ENCODE results near the gene ADCY1. TPM values are rescaled to one million over a fixed set of nuclear protein-coding genes. Genes with fewer than 3 reads are reported as not detected.

ADCY1 gene
- total and polyA plus RNA-seq, 3 donors from 2014 or later = 6.6 to 14.1 (median 13.7) TPM

GRCh38 chr7:45598886-45599520 is 24.8 kb downstream of the ADCY1 start:
- Histone ChIP-seq H3K9me3 (no peaks in the 10 kb centered on the region), H3K27me3 (no peaks in the 10 kb centered on the region), H3K4me3 (no peak overlapping the region), H3K36me3 (ENCODE audit: low read depth, missing control alignments) (no peaks in the 10 kb centered on the region), H3K27ac (no peak overlapping the region), H3K4me1 (no peaks in the 10 kb centered on the region)
- TF ChIP-seq CTCF (IDR thresholded peaks at IDR 0.05) (no peak), POLR2A (IDR thresholded peaks at IDR 0.05) (no peak)
- DNase-seq = no peak
- WGBS, 2 donors = 85 to 91% methylated on average over 12 to 14 of the region's 14 CpGs
- intact Hi-C loops (cut with DNase I; ENCODE audit: low total_unique reads) = no loop called here

GRCh38 chr7:45599851-45600706 is 25.9 kb downstream of the ADCY1 start:
- H3K36me3 ChIP-seq (ENCODE audit: low read depth, missing control alignments) = no peaks in the 10 kb centered on the region
- H3K9me3 ChIP-seq = no peaks in the 10 kb centered on the region
- 85 to 93% methylated on average over 9 to 10 of the region's 10 CpGs for WGBS, 2 donors
- intact Hi-C loops (cut with DNase I; ENCODE audit: low total_unique reads) = no loop called here
- no peak for DNase-seq
- H3K4me1 ChIP-seq = no peaks in the 10 kb centered on the region
- H3K4me3 ChIP-seq = no peak overlapping the region
- no peaks in the 10 kb centered on the region for H3K27me3 ChIP-seq
- no peak overlapping the region for H3K27ac ChIP-seq
- no peak for TF ChIP-seq CTCF (IDR thresholded peaks at IDR 0.05)
- TF ChIP-seq POLR2A (IDR thresholded peaks at IDR 0.05) = no peak

- no peak for DNase-seq
- H3K4me1 ChIP-seq = no peaks in the 10 kb centered on the region
- 79 to 91% methylated on average over 3 to 4 of the region's 4 CpGs for WGBS, 2 donors
- no peak for TF ChIP-seq POLR2A (IDR thresholded peaks at IDR 0.05)
- no peak for TF ChIP-seq CTCF (IDR thresholded peaks at IDR 0.05)
- H3K4me3 ChIP-seq = no peak overlapping the region
- H3K27ac ChIP-seq = no peak overlapping the region
- no peaks in the 10 kb centered on the region for H3K9me3 ChIP-seq
- H3K36me3 ChIP-seq (ENCODE audit: low read depth, missing control alignments) = no peaks in the 10 kb centered on the region
- H3K27me3 ChIP-seq = no peaks in the 10 kb centered on the region
- intact Hi-C loops (cut with DNase I; ENCODE audit: low total_unique reads) = no loop called here
These were observed 26.9 kb downstream of the ADCY1 start for GRCh38 chr7:45601094-45601493.

GRCh38 chr7:45601816-45602540 is 27.8 kb downstream of the ADCY1 start:
- intact Hi-C loops (cut with DNase I; ENCODE audit: low total_unique reads) = no loop called here
- Histone ChIP-seq H3K4me3 (no peak overlapping the region), H3K9me3 (no peaks in the 10 kb centered on the region), H3K4me1 (no peaks in the 10 kb centered on the region), H3K36me3 (ENCODE audit: low read depth, missing control alignments) (no peaks in the 10 kb centered on the region), H3K27me3 (no peaks in the 10 kb centered on the region), H3K27ac (no peak overlapping the region)
- TF ChIP-seq CTCF (IDR thresholded peaks at IDR 0.05) (no peak), POLR2A (IDR thresholded peaks at IDR 0.05) (no peak)
- DNase-seq = no peak
- 87 to 91% methylated on average over 6 of the region's 6 CpGs for WGBS, 2 donors
